ENCODE measurements around the gene RBBP8NL. TPM values are rescaled to one million over a fixed set of nuclear protein-coding genes. Genes with fewer than 3 reads are reported as not detected.

Gene RBBP8NL
- total RNA-seq, 1 donor from 2014 or later, result not detected

DNA sequence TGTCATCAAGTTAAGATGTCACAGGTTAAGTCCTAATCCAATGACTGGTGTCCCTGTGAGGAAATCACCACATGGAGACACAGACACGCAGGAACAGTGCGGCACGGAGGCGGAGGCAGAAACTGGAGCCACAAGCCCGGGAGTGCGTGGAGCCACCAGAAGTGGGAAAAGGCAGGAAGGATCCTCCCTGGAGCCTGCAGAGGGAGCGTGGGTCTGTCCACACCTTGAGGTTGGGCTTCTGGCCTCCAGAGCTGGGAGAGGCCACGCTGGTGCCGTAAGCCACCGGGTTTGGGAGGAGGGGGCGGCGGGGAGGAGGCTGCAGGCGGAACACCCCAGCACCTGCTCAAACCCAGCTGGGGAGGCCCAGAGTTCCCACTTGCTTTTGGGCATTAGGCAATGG lies 24.0 kb downstream of the RBBP8NL start:
- Histone ChIP-seq H3K36me3 (ENCODE audit: control insufficient read depth, insufficient read depth, low read length) (no peaks in the 10 kb centered on the region), H3K27me3 (ENCODE audit: control insufficient read depth, insufficient read depth, low read length) (peaks cover 2% of the 10 kb centered on the region), H3K4me3 (ENCODE audit: low read depth, low read length) (no peak overlapping the region)
- DNase-seq (ENCODE audit: low read depth), result no peak
- TF ChIP-seq, protein P1, sequence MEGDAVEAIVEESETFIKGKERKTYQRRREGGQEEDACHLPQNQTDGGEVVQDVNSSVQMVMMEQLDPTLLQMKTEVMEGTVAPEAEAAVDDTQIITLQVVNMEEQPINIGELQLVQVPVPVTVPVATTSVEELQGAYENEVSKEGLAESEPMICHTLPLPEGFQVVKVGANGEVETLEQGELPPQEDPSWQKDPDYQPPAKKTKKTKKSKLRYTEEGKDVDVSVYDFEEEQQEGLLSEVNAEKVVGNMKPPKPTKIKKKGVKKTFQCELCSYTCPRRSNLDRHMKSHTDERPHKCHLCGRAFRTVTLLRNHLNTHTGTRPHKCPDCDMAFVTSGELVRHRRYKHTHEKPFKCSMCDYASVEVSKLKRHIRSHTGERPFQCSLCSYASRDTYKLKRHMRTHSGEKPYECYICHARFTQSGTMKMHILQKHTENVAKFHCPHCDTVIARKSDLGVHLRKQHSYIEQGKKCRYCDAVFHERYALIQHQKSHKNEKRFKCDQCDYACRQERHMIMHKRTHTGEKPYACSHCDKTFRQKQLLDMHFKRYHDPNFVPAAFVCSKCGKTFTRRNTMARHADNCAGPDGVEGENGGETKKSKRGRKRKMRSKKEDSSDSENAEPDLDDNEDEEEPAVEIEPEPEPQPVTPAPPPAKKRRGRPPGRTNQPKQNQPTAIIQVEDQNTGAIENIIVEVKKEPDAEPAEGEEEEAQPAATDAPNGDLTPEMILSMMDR (IDR thresholded peaks at IDR 0.05; ENCODE audit: insufficient read depth, low read length, poor library complexity, severe bottlenecking), result no peak

DNA sequence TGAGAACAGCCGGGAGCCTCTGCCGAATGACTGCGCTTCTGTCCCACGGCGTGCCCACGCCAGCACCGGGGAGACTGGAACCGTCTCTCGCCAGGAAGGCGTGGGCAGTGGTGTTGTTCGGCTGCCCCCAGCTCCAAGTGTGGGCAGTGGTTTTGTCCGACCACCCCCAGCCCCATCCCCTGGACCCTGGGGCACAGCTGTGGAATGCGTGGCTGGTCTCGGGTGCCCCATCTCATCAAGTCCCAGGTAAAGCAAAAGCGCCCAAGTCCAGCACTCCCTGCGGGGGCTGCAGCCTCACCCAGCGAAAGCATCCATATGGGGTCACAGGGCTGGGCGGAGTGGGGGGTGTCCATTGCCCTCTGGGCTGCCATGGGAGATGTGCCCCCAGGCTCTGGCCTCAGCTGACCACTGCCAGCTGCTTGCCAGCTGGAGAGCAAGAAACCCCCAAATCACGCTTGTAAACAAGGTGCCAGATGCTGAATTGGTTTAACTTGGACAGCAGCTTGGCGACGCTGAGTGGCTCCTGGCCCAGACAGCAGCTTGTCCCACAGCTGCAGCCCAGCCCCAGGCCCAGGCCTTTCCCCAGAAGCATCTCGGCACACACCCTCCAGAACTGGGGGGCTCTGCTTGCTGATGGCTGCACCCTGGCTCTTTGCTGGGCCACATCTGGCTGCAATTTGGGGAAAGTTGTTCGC lies 24.7 kb downstream of the RBBP8NL start:
- no peak overlapping the region for H3K4me3 ChIP-seq (ENCODE audit: low read depth, low read length)
- TF ChIP-seq, protein P1 (IDR thresholded peaks at IDR 0.05; ENCODE audit: insufficient read depth, low read length, poor library complexity, severe bottlenecking), result no peak
- no peaks in the 10 kb centered on the region for H3K36me3 ChIP-seq (ENCODE audit: control insufficient read depth, insufficient read depth, low read length)
- H3K27me3 ChIP-seq (ENCODE audit: control insufficient read depth, insufficient read depth, low read length), result no peaks in the 10 kb centered on the region
- DNase-seq (ENCODE audit: low read depth), result no peak

DNA sequence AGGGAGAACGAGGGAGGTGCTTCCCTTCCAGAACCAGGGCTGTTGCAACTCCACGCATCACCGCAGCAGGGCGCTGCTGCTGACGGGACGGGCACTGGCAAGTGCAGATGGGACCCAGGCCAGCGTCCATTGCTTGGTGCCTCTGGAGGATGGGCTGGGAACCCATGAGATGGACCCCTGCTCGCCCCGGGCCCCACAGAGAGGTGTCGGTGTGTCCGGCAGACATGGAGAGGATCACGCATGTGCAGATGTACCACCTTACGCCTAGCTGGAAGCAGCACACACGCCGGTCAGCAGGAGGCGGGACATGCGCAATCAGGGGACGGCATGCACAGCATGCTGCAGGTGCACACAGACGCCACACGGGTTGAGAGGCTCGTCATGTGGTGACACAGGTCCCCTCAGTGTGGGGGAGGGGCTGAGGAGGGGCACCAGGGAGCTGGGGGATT lies 26.0 kb downstream of the RBBP8NL start:
- Histone ChIP-seq H3K36me3 (ENCODE audit: control insufficient read depth, insufficient read depth, low read length) (no peaks in the 10 kb centered on the region), H3K4me3 (ENCODE audit: low read depth, low read length) (no peak overlapping the region), H3K27me3 (ENCODE audit: control insufficient read depth, insufficient read depth, low read length) (no peaks in the 10 kb centered on the region)
- TF ChIP-seq, protein P1 (IDR thresholded peaks at IDR 0.05; ENCODE audit: insufficient read depth, low read length, poor library complexity, severe bottlenecking), result peak; percentile 7
- DNase-seq (ENCODE audit: low read depth), result no peak

DNA sequence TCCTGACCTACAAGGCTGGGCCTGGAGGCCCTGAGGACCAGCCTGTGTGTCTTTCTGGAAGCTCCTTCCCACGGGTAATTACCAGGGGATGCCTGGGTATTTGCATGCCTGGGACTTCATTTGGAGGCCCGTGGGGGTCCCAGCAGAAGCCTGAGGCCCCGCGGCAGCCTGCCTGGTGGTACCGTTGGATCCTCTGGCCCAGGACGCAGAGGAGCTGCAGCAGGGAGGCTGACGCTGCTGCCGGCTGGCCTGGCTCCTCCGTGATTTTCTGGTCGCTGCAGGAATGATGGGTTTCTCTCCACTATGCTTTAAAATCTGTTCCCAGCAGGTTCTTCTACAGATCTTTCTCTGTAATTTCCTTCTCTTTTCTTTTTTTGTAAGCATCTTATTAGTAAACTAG lies 26.8 kb downstream of the RBBP8NL start:
- Histone ChIP-seq H3K27me3 (ENCODE audit: control insufficient read depth, insufficient read depth, low read length) (no peaks in the 10 kb centered on the region), H3K36me3 (ENCODE audit: control insufficient read depth, insufficient read depth, low read length) (no peaks in the 10 kb centered on the region), H3K4me3 (ENCODE audit: low read depth, low read length) (no peak overlapping the region)
- TF ChIP-seq, protein P1 (IDR thresholded peaks at IDR 0.05; ENCODE audit: insufficient read depth, low read length, poor library complexity, severe bottlenecking), result no peak
- DNase-seq (ENCODE audit: low read depth), result no peak

DNA sequence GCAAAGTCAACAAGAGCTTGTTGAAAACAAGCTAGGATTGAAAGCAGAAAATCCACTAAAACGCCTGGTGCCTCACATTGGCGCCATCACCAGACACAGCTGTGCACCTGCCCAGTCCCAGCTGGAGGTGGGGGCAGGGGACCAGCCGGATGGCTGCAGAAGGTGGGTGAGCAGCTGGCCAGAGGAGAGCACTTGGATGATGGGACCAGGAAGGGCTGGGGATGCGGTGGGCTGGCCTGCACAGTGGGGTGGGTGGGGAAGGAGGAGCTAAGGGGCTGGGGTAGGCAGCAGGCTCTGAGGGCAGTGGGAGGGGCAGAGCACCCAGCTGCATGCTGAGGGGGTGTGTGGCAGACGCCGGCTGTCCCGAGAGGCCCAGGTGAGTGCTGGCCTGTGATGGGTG lies 27.3 kb downstream of the RBBP8NL start:
- no peak overlapping the region for H3K4me3 ChIP-seq (ENCODE audit: low read depth, low read length)
- DNase-seq (ENCODE audit: low read depth), result no peak
- no peaks in the 10 kb centered on the region for H3K27me3 ChIP-seq (ENCODE audit: control insufficient read depth, insufficient read depth, low read length)
- TF ChIP-seq, protein P1 (IDR thresholded peaks at IDR 0.05; ENCODE audit: insufficient read depth, low read length, poor library complexity, severe bottlenecking), result no peak
- no peaks in the 10 kb centered on the region for H3K36me3 ChIP-seq (ENCODE audit: control insufficient read depth, insufficient read depth, low read length)
